ENCODE data around the gene COX4I2. TPM values are rescaled to one million over a fixed set of nuclear protein-coding genes. Genes with fewer than 3 reads are reported as not detected.

COX4I2 gene
- total and polyA plus RNA-seq, 2 donors = 4.1 to 5.4 TPM

DNA sequence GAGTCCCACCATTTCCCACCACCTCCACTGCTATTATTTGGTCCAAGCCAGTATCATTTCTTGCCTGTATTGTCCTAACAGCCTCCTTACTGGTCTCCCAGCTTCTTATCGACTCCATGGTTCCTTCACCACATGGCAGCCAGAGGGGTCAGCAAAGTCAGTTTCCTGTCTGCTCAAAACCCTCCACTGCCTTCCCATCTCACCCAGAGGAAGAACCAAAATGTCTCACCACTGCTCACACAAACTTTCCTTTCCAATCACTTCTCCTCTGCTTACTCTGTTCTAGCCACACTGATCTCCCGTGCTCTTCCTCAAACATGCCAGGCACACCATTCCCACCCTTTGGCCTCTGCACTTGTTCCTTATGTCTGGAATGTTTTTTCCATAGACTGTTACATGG, 45.2 kb downstream of the COX4I2 start:
- peak in 1 of 9 donors; percentile 61 for DNase-seq (ENCODE audit: low read depth in 6 of 9, low spot score in 9 of 9)
- H3K27me3 ChIP-seq (ENCODE audit: control insufficient read depth in 2 of 2, insufficient read depth in 1 of 2, low read length in 1 of 2) = no peaks in the 10 kb centered on the region
- H3K4me1 ChIP-seq (ENCODE audit: control insufficient read depth in 2 of 2, insufficient read depth in 2 of 2, low read length in 2 of 2) = peaks cover 84 to 99% of the 10 kb centered on the region in 2 donors
- WGBS = 74% methylated on average over 2 of the region's 2 CpGs
- H3K27ac ChIP-seq (ENCODE audit: low read depth in 1 of 2, low read length in 1 of 2) = peak overlapping the region; percentile 94
- peaks cover 36 to 82% of the 10 kb centered on the region in 2 donors for H3K36me3 ChIP-seq (ENCODE audit: control insufficient read depth in 2 of 2, insufficient read depth in 2 of 2, low read length in 1 of 2)
- H3K4me3 ChIP-seq (ENCODE audit: low read length in 2 of 2) = peak overlapping the region; percentile 52 to 57
- no peaks in the 10 kb centered on the region for H3K9me3 ChIP-seq (ENCODE audit: control insufficient read depth in 2 of 2, insufficient read depth in 1 of 2, low read length in 1 of 2)

DNA sequence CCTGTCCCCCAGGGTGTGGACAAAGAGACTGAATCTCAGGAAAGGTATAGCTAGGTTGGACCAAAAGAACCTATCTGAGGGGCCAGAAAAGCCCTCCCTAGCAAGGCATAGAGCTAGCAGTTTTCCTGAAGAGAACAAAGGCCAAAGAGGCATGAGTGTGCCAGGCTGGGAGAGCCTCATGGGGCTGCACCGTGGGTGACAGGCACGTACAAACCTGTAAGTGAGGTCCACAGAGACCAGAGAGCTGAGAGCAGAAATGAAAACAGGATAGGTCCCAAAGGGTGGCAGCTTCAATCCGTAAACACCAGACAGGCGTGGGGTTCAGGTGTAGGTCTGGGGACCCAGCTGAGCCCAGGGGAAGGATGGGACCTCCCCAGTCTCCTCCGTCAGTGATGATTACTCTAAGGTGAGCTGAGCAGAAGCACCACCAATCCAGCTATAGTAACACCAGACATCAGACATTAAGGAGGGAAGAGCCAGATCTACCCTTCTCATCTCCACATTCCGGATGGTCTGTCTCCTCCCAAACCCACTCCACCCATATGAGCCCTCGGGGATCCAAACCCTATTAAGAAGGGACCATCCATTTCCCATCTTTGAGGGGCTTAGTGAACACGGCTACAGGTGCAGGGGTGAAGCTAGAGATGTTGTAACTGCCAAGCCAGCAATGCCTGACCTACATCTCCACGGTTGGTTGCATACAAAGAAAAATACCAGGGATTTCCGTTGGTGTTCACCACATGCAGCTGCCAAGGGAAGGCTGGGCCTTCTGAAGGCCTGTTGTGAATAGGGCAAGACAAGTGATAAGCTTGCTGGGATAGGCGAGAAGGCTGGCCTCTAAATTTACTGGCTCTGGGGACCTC, 46.7 kb downstream of the COX4I2 start:
- DNase-seq (ENCODE audit: low read depth in 6 of 9, low spot score in 9 of 9) = peak; percentile 69 to 95 (median 86)
- Histone ChIP-seq H3K4me1 (ENCODE audit: control insufficient read depth in 2 of 2, insufficient read depth in 2 of 2, low read length in 2 of 2) (peaks cover 72 to 95% of the 10 kb centered on the region in 2 donors), H3K9me3 (ENCODE audit: control insufficient read depth in 2 of 2, insufficient read depth in 1 of 2, low read length in 1 of 2) (no peaks in the 10 kb centered on the region), H3K36me3 (ENCODE audit: control insufficient read depth in 2 of 2, insufficient read depth in 2 of 2, low read length in 1 of 2) (peaks cover 29 to 79% of the 10 kb centered on the region in 2 donors), H3K27ac (ENCODE audit: low read depth in 1 of 2, low read length in 1 of 2) (peak overlapping the region; percentile 94 to 97), H3K27me3 (ENCODE audit: control insufficient read depth in 2 of 2, insufficient read depth in 1 of 2, low read length in 1 of 2) (no peaks in the 10 kb centered on the region), H3K4me3 (ENCODE audit: low read length in 2 of 2) (peak overlapping the region; percentile 51 to 57)
- WGBS = 12% methylated on average over 11 of the region's 11 CpGs

DNA sequence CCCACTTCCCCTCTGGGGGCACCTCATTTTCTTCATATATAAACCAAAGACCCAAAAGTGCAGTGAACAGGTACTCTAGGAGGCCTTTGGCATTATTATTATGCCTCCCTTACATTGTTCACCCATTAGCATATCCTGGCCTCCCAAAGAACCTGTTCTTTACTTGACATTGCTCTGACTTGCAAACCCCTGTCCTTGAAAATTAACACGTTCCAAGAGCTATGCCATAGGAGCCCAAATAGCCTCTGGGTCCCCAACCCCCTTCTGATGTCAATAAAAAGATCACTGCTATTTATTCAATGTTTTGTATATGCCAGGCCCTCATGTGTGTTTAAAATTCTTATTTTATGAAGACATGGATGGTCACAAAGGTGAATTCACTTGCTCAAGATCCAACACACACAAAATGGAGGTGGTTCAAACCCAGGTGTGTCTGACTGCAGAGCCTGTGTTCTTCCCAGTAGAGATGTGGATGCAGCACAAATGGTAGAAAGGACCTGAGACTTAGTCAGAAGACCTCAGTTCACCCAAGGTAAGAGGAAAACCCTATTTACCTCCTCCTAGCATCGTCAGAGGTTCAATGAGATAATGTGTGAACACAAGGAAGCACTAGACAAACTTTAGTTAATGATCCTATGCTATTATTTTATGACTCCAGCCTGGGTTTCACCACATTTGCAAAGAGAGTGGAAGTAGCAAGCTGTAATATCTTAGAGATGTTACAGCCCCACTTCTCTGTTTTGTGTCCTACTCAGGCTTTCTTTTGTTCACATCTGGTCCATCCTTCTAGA, 48.3 kb downstream of the COX4I2 start:
- Histone ChIP-seq H3K27me3 (ENCODE audit: control insufficient read depth in 2 of 2, insufficient read depth in 1 of 2, low read length in 1 of 2) (no peaks in the 10 kb centered on the region), H3K36me3 (ENCODE audit: control insufficient read depth in 2 of 2, insufficient read depth in 2 of 2, low read length in 1 of 2) (peaks cover 31 to 78% of the 10 kb centered on the region in 2 donors), H3K27ac (ENCODE audit: low read depth in 1 of 2, low read length in 1 of 2) (peak overlapping the region; percentile 93 to 94), H3K4me3 (ENCODE audit: low read length in 2 of 2) (no peak overlapping the region), H3K4me1 (ENCODE audit: control insufficient read depth in 2 of 2, insufficient read depth in 2 of 2, low read length in 2 of 2) (peaks cover 59 to 92% of the 10 kb centered on the region in 2 donors), H3K9me3 (ENCODE audit: control insufficient read depth in 2 of 2, insufficient read depth in 1 of 2, low read length in 1 of 2) (no peaks in the 10 kb centered on the region)
- WGBS = 93% methylated on average over 2 of the region's 2 CpGs
- DNase-seq (ENCODE audit: low read depth in 6 of 9, low spot score in 9 of 9) = no peak

DNA sequence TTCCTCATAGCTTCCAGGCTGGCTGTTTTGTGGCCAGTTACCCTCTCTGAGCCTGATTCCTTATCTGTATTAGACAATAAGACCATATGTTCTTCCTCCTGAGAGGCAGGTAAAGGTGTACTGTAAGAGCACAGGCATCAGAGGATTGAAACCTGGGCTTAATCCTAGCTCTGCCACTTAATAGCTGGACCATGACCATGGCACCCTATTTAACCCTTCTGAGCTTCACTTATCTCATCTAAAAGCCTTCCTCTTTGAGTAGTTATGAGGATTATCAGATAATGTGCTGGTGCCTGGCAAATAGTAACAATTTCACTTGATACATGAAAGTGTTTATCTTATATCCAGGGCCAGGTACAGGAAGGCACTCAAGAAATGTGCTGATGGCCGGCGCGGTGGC, 50.1 kb downstream of the COX4I2 start:
- H3K4me3 ChIP-seq (ENCODE audit: low read length in 2 of 2) = no peak overlapping the region
- H3K27ac ChIP-seq (ENCODE audit: low read depth in 1 of 2, low read length in 1 of 2) = peak overlapping the region; percentile 53 to 77
- no peaks in the 10 kb centered on the region for H3K9me3 ChIP-seq (ENCODE audit: control insufficient read depth in 2 of 2, insufficient read depth in 1 of 2, low read length in 1 of 2)
- DNase-seq (ENCODE audit: low read depth in 6 of 9, low spot score in 9 of 9) = no peak
- peaks cover 50 to 92% of the 10 kb centered on the region in 2 donors for H3K4me1 ChIP-seq (ENCODE audit: control insufficient read depth in 2 of 2, insufficient read depth in 2 of 2, low read length in 2 of 2)
- H3K36me3 ChIP-seq (ENCODE audit: control insufficient read depth in 2 of 2, insufficient read depth in 2 of 2, low read length in 1 of 2) = peaks cover 30 to 69% of the 10 kb centered on the region in 2 donors
- WGBS = 97% methylated on average over 3 of the region's 3 CpGs
- H3K27me3 ChIP-seq (ENCODE audit: control insufficient read depth in 2 of 2, insufficient read depth in 1 of 2, low read length in 1 of 2) = no peaks in the 10 kb centered on the region

DNA sequence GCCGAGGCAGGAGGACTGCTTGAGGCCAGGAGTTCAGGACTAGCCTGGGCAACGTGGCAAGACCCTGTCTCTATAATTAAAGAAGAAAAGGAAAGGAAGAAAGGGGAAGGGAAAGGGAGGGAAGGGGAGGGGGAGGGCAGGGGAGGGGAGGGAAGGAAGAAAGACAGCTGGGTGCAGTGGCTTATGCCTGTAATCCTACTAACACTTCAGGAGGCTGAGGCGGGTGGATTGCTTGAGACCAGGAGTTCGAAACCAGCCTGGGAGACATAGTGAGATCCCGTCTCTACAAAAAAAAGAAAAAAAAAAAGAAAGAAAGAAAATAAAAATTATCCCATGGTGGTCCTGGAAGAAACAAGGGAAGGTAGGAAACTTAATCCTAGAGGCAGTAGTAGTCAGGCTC, 51.4 kb downstream of the COX4I2 start:
- Histone ChIP-seq H3K36me3 (ENCODE audit: control insufficient read depth in 2 of 2, insufficient read depth in 2 of 2, low read length in 1 of 2) (peaks cover 37 to 69% of the 10 kb centered on the region in 2 donors), H3K27ac (ENCODE audit: low read depth in 1 of 2, low read length in 1 of 2) (peak overlapping the region in 1 of 2 donors; percentile 91)
- WGBS = 94% methylated on average over 5 of the region's 5 CpGs

DNA sequence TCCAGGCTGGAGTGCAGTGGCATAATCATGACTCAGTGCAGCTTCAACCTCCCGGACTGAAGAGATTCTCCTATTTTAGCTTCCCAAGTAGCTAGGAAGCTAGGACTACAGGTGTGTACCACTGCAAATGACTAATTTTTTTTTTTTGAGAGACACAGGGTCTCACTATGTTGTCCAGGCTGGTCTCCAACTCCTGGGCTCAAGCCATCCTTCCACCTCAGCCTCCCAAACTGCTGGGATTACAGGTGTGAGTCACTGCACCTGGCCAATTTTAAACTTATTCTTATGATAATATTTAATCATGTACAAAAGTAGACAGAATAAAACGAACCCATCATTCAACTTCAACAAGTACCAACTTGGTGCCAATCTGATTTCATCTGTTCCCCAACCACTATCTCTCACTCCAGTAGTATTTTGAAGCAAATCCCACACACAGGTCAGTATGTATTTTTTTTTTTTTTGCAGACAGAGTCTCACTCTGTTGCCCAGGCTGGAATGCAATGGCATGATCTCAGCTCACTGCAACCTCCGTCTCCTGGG, 52.5 kb downstream of the COX4I2 start:
- Histone ChIP-seq H3K36me3 (ENCODE audit: control insufficient read depth in 2 of 2, insufficient read depth in 2 of 2, low read length in 1 of 2) (peaks cover 39 to 77% of the 10 kb centered on the region in 2 donors), H3K9me3 (ENCODE audit: control insufficient read depth in 2 of 2, insufficient read depth in 1 of 2, low read length in 1 of 2) (no peaks in the 10 kb centered on the region), H3K4me1 (ENCODE audit: control insufficient read depth in 2 of 2, insufficient read depth in 2 of 2, low read length in 2 of 2) (peaks cover 53 to 93% of the 10 kb centered on the region in 2 donors), H3K27me3 (ENCODE audit: control insufficient read depth in 2 of 2, insufficient read depth in 1 of 2, low read length in 1 of 2) (no peaks in the 10 kb centered on the region), H3K27ac (ENCODE audit: low read depth in 1 of 2, low read length in 1 of 2) (peak overlapping the region in 1 of 2 donors; percentile 91), H3K4me3 (ENCODE audit: low read length in 2 of 2) (peak overlapping the region; percentile 16 to 41)
- WGBS = 97% methylated on average over 3 of the region's 3 CpGs
- no peak for DNase-seq (ENCODE audit: low read depth in 6 of 9, low spot score in 9 of 9)

More for the DNA sequence above, 51.4 kb downstream of the COX4I2 start:
- H3K4me3 ChIP-seq (ENCODE audit: low read length in 2 of 2) = peak overlapping the region in 1 of 2 donors; percentile 41
- no peaks in the 10 kb centered on the region for H3K9me3 ChIP-seq (ENCODE audit: control insufficient read depth in 2 of 2, insufficient read depth in 1 of 2, low read length in 1 of 2)
- peaks cover 52 to 93% of the 10 kb centered on the region in 2 donors for H3K4me1 ChIP-seq (ENCODE audit: control insufficient read depth in 2 of 2, insufficient read depth in 2 of 2, low read length in 2 of 2)
- no peaks in the 10 kb centered on the region for H3K27me3 ChIP-seq (ENCODE audit: control insufficient read depth in 2 of 2, insufficient read depth in 1 of 2, low read length in 1 of 2)
- DNase-seq (ENCODE audit: low read depth in 6 of 9, low spot score in 9 of 9) = no peak

DNA sequence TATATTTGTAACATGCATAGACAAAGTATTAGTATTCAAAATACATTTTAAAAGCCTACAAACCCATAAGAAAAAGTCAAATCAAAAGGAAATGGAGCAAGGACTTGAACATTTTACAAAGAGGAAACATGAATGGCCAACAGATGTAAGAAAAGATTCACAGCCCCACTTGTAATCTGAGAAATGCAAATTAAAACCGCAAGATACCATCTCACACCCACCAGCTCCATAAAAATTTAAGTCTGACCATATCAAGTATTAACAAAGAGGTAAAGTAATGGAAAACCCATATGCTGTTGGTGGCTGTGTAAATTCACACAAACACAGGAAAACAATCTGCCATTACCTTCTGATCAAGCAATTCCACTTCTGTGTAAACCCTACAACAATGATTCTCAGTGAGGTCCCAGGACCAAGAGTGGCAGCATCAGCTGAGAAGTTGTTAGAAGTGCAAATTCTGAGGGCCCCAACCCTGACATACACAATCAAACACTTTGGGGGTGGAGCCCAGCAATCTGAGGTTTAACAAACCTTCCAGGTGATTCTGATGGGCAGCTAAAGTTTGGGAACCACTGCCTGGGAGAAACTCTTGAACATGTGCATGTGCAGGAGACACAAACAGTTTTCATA, 54.0 kb downstream of the COX4I2 start:
- Histone ChIP-seq H3K9me3 (ENCODE audit: control insufficient read depth in 2 of 2, insufficient read depth in 1 of 2, low read length in 1 of 2) (no peaks in the 10 kb centered on the region), H3K27ac (ENCODE audit: low read depth in 1 of 2, low read length in 1 of 2) (peak overlapping the region; percentile 84 to 91), H3K36me3 (ENCODE audit: control insufficient read depth in 2 of 2, insufficient read depth in 2 of 2, low read length in 1 of 2) (peaks cover 51 to 78% of the 10 kb centered on the region in 2 donors), H3K27me3 (ENCODE audit: control insufficient read depth in 2 of 2, insufficient read depth in 1 of 2, low read length in 1 of 2) (no peaks in the 10 kb centered on the region), H3K4me1 (ENCODE audit: control insufficient read depth in 2 of 2, insufficient read depth in 2 of 2, low read length in 2 of 2) (peaks cover 51 to 92% of the 10 kb centered on the region in 2 donors), H3K4me3 (ENCODE audit: low read length in 2 of 2) (peak overlapping the region; percentile 24 to 41)
- WGBS = 21% methylated on average over 1 of the region's 1 CpG
- peak in 1 of 9 donors; percentile 72 for DNase-seq (ENCODE audit: low read depth in 6 of 9, low spot score in 9 of 9)

DNA sequence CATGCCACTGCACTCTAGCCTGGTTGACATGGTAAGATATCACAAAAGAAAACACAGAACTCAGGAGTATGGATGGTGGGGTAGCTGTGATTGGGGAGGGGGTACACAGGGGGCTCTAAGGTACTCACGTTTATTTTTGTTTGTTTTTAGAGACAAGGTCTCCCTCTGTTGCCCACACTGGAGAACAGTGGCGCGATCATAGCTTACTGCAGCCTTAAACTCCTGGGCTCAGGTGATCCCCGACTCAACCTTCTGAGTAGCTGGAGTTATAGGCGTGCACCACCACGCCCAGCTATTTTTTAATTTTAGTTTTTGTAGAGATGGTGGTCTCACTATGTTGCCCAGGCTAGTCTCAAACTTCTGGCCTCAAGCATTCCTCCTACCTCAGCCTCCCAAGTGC, 55.7 kb downstream of the COX4I2 start:
- DNase-seq (ENCODE audit: low read depth in 6 of 9, low spot score in 9 of 9) = peak in 1 of 9 donors; percentile 41
- peak overlapping the region; percentile 70 to 91 for H3K27ac ChIP-seq (ENCODE audit: low read depth in 1 of 2, low read length in 1 of 2)
- 93% methylated on average over 6 of the region's 6 CpGs for WGBS
- no peaks in the 10 kb centered on the region for H3K9me3 ChIP-seq (ENCODE audit: control insufficient read depth in 2 of 2, insufficient read depth in 1 of 2, low read length in 1 of 2)
- H3K4me3 ChIP-seq (ENCODE audit: low read length in 2 of 2) = no peak overlapping the region
- peaks cover 41 to 75% of the 10 kb centered on the region in 2 donors for H3K36me3 ChIP-seq (ENCODE audit: control insufficient read depth in 2 of 2, insufficient read depth in 2 of 2, low read length in 1 of 2)
- H3K27me3 ChIP-seq (ENCODE audit: control insufficient read depth in 2 of 2, insufficient read depth in 1 of 2, low read length in 1 of 2) = no peaks in the 10 kb centered on the region
- H3K4me1 ChIP-seq (ENCODE audit: control insufficient read depth in 2 of 2, insufficient read depth in 2 of 2, low read length in 2 of 2) = peaks cover 46 to 81% of the 10 kb centered on the region in 2 donors

Measured in thymus (tissue), 11 donors.